CD4-positive, alpha-beta T cell (primary cell): Measurements from ENCODE around the gene RBP3. TPM values are rescaled to one million over a fixed set of nuclear protein-coding genes. Genes with fewer than 3 reads are reported as not detected.

Source experiments
- ATAC-seq: fragments of 200-7000 bp; cut with Tn5 transposase; one replicate; pipeline ENCODE4 v1.10.0; 2022; ENCODE audit warnings: mild to moderate bottlenecking; ENCODE audit not compliant: poor library complexity
- CTCF ChIA-PET: fragments of 350-600 bp; sonication (Branson Sonifier 250); formaldehyde crosslinking; loops from one replicate; lab custom pipeline; 2021; ENCODE audit warnings: antibody characterized with exemption, inconsistent platforms; lab: Charles Lee
- POLR2A ChIA-PET: fragments of 350-600 bp; sonication (Branson Sonifier 250); formaldehyde crosslinking; loops from one replicate; lab custom pipeline; 2021; ENCODE audit warnings: antibody characterized with exemption, inconsistent platforms; lab: Charles Lee
- DNase-seq, 14 experiments: peaks; one replicate each; pipeline ENCODE4 v3.0.0-alpha.2; 2013 to 2020; ENCODE audit warnings: mixed read lengths in 2 of 14
- H3K27ac ChIP-seq, 2 donors: one replicate each; pipeline versions ENCODE4 v1.5.1 to v1.7.0; 2013; ENCODE audit warnings: low read length in 2 of 2, low read depth in 1 of 2, mild to moderate bottlenecking in 1 of 2
- H3K27me3 ChIP-seq, 2 experiments: 1 replicate in 1 of 2; 2 replicates in 1 of 2; pipeline versions ENCODE4 v1.6.1 to v1.7.0; 2013; ENCODE audit warnings: low read length in 2 of 2, control low read depth in 1 of 2, mild to moderate bottlenecking in 1 of 2, moderate library complexity in 1 of 2; ENCODE audit not compliant: insufficient read depth in 2 of 2, control insufficient read depth in 1 of 2
- H3K36me3 ChIP-seq: one replicate; pipeline ENCODE4 v1.6.1; 2013; ENCODE audit warnings: low read length, control low read depth; ENCODE audit not compliant: insufficient read depth
- H3K4me1 ChIP-seq: one replicate; pipeline ENCODE4 v1.6.1; 2013; ENCODE audit warnings: low read length, control low read depth; ENCODE audit not compliant: insufficient read depth
- H3K4me3 ChIP-seq: one replicate; pipeline ENCODE4 v1.5.1; 2013; ENCODE audit warnings: mild to moderate bottlenecking, low read length, moderate library complexity
- H3K9me3 ChIP-seq, 2 experiments: 1 replicate in 1 of 2; 2 replicates in 1 of 2; pipeline versions ENCODE4 v1.6.1 to v1.7.0; 2013; ENCODE audit warnings: low read length in 2 of 2, mild to moderate bottlenecking in 2 of 2, control low read depth in 1 of 2, moderate library complexity in 1 of 2; ENCODE audit not compliant: control insufficient read depth in 1 of 2, insufficient read depth in 1 of 2
- H3K27ac Mint-ChIP-seq: one replicate; pipeline ENCODE4 v1.8.0; 2020; ENCODE audit warnings: mixed read lengths
- H3K27me3 Mint-ChIP-seq: one replicate; pipeline ENCODE4 v1.8.0; 2021; ENCODE audit warnings: mixed read lengths
- H3K36me3 Mint-ChIP-seq: one replicate; pipeline ENCODE4 v1.8.0; 2021; ENCODE audit warnings: low read depth, mixed read lengths
- H3K4me1 Mint-ChIP-seq: one replicate; pipeline ENCODE4 v1.8.0; 2021; ENCODE audit warnings: low read depth, mixed read lengths
- H3K4me3 Mint-ChIP-seq: one replicate; pipeline ENCODE4 v1.8.0; 2020; ENCODE audit warnings: mild to moderate bottlenecking, mixed read lengths
- H3K9me3 Mint-ChIP-seq: one replicate; pipeline ENCODE4 v1.8.0; 2020; ENCODE audit warnings: mixed read lengths
- CTCF ChIP-seq: fragments of 200-600 bp; IDR thresholded peaks from one replicate; pipeline ENCODE4 v1.8.0; 2022; ENCODE audit warnings: antibody characterized with exemption, mild to moderate bottlenecking
- intact Hi-C, 2 experiments: fragments of 100-400 bp; cut with DNase I in 1 of 2; cut with micrococcal nuclease in 1 of 2; formaldehyde crosslinking; loops; one replicate each; pipeline versions ENCODE4 v1.15.1 to v1.9.0; 2023 to 2025; cut with DNase I, micrococcal nuclease
- total RNA-seq, 174 experiments: library from RNA in 2 of 174; stranded (reverse) in 2 of 174; gene quantifications; one replicate each; pipeline ENCODE4 v1.2.3 and lab custom pipeline; 2021 to 2026

Gene RBP3
- total RNA-seq, 2 experiments from 2014 or later = not detected

GRCh38 chr10:47400251-47400650, 52.1 kb downstream of the RBP3 start:
- Histone ChIP-seq H3K27me3 (peaks cover 0 to 9% of the 10 kb centered on the region in 2 experiments), H3K4me1 (no peaks in the 10 kb centered on the region), H3K4me3 (no peak overlapping the region), H3K27ac (no peak overlapping the region), H3K36me3 (no peaks in the 10 kb centered on the region), H3K9me3 (peaks cover 0 to 5% of the 10 kb centered on the region in 2 experiments)
- H3K4me3 Mint-ChIP-seq = no peak overlapping the region
- no peaks in the 10 kb centered on the region for H3K4me1 Mint-ChIP-seq
- ATAC-seq (no peak), DNase-seq (no peak)
- no peaks in the 10 kb centered on the region for H3K9me3 Mint-ChIP-seq
- intact Hi-C loops = no loop called here
- TF ChIP-seq CTCF = no peak
- H3K27ac Mint-ChIP-seq = no peak overlapping the region
- H3K36me3 Mint-ChIP-seq = no peaks in the 10 kb centered on the region
- ChIA-PET CTCF (no interaction called here), POLR2A (no interaction called here)
- peaks cover 36% of the 10 kb centered on the region for H3K27me3 Mint-ChIP-seq

- Histone ChIP-seq H3K4me3 (no peak overlapping the region), H3K36me3 (no peaks in the 10 kb centered on the region), H3K27me3 (peaks cover 0 to 9% of the 10 kb centered on the region in 2 experiments), H3K9me3 (peaks cover 0 to 5% of the 10 kb centered on the region in 2 experiments), H3K27ac (no peak overlapping the region), H3K4me1 (no peaks in the 10 kb centered on the region)
- Mint-ChIP-seq H3K4me3 (no peak overlapping the region), H3K9me3 (no peaks in the 10 kb centered on the region), H3K27ac (no peak overlapping the region), H3K36me3 (no peaks in the 10 kb centered on the region), H3K27me3 (peaks cover 31% of the 10 kb centered on the region), H3K4me1 (no peaks in the 10 kb centered on the region)
- intact Hi-C loops = no loop called here
- no peak for TF ChIP-seq CTCF
- DNase-seq = no peak
- ChIA-PET POLR2A (no interaction called here), CTCF (no interaction called here)
- no peak for ATAC-seq
Measured at GRCh38 chr10:47400786-47401185, 52.6 kb downstream of the RBP3 start.

- POLR2A ChIA-PET = no interaction called here
- H3K4me3 ChIP-seq = no peak overlapping the region
- no peak overlapping the region for H3K4me3 Mint-ChIP-seq
- peaks cover 0 to 7% of the 10 kb centered on the region in 2 experiments for H3K27me3 ChIP-seq
- CTCF ChIA-PET = no interaction called here
- no peak overlapping the region for H3K27ac ChIP-seq
- no peaks in the 10 kb centered on the region for H3K36me3 Mint-ChIP-seq
- peaks cover 0 to 5% of the 10 kb centered on the region in 2 experiments for H3K9me3 ChIP-seq
- H3K4me1 ChIP-seq = no peaks in the 10 kb centered on the region
- no peak for DNase-seq
- H3K36me3 ChIP-seq = no peaks in the 10 kb centered on the region
- H3K9me3 Mint-ChIP-seq = no peaks in the 10 kb centered on the region
- H3K4me1 Mint-ChIP-seq = no peaks in the 10 kb centered on the region
- no peak for TF ChIP-seq CTCF
- peaks cover 30% of the 10 kb centered on the region for H3K27me3 Mint-ChIP-seq
- intact Hi-C loops = no loop called here
- no peak overlapping the region for H3K27ac Mint-ChIP-seq
- ATAC-seq = no peak
Measured at GRCh38 chr10:47401210-47401609, 53.0 kb downstream of the RBP3 start.
